Breast epithelium (tissue), 4 donors: ENCODE measurements around the gene MORN1. TPM values are rescaled to one million over a fixed set of nuclear protein-coding genes. Genes with fewer than 3 reads are reported as not detected.

Source experiments
- DNase-seq, 2 donors: peaks; one replicate each; pipeline ENCODE4 v3.0.0-alpha.2; 2019; ENCODE audit warnings: low spot score in 2 of 2
- H3K27ac ChIP-seq, 2 donors: fragments of 200-600 bp; sonication (generic) in 1 of 2; one replicate each; pipeline ENCODE4 v1.5.1; 2016 to 2019; ENCODE audit warnings: mild to moderate bottlenecking in 1 of 2
- H3K27me3 ChIP-seq, 2 donors: fragments of 200-600 bp; sonication (generic) in 1 of 2; one replicate each; pipeline versions ENCODE4 v1.5.1 to v1.6.0; 2017 to 2019; ENCODE audit warnings: control low read depth in 1 of 2, mild to moderate bottlenecking in 1 of 2
- H3K36me3 ChIP-seq: fragments of 200-600 bp; one replicate; pipeline ENCODE4 v1.5.1; 2019
- H3K4me1 ChIP-seq, 2 donors: fragments of 200-600 bp; sonication (generic); one replicate each; pipeline ENCODE4 v1.5.1; 2016 to 2019; ENCODE audit warnings: control low read depth in 1 of 2
- H3K4me3 ChIP-seq, 3 donors: fragments of 200-600 bp; sonication (generic); 1 replicate in 2 of 3; 2 replicates in 1 of 3; pipeline ENCODE4 v1.5.1; 2016 to 2019; ENCODE audit warnings: mild to moderate bottlenecking in 3 of 3, moderate library complexity in 2 of 3
- H3K9me3 ChIP-seq, 2 donors: fragments of 200-600 bp; sonication (generic) in 1 of 2; one replicate each; pipeline ENCODE4 v1.5.1; 2016 to 2019; ENCODE audit warnings: control low read depth in 1 of 2
- CTCF ChIP-seq, 3 donors: fragments of 450-650 bp; IDR thresholded peaks; one replicate each; pipeline ENCODE4 v1.5.1; 2016 to 2017; ENCODE audit warnings: antibody characterized with exemption in 3 of 3, mild to moderate bottlenecking in 3 of 3, moderate library complexity in 3 of 3
- POLR2A ChIP-seq: fragments of 450-650 bp; IDR thresholded peaks from one replicate; pipeline ENCODE4 v1.6.1; 2016; ENCODE audit warnings: antibody characterized with exemption, mild to moderate bottlenecking, moderate library complexity
- POLR2AphosphoS5 ChIP-seq, 3 donors: sonication (generic); formaldehyde crosslinking; IDR thresholded peaks; one replicate each; pipeline ENCODE4 v1.6.1; 2017; ENCODE audit warnings: antibody characterized with exemption in 3 of 3
- intact Hi-C: fragments of 100-400 bp; cut with DNase I; formaldehyde crosslinking; loops from one replicate; pipeline ENCODE4 v1.15.1; 2023; ENCODE audit warnings: low total_unique reads
- total RNA-seq, 3 donors: library from RNA; depleted of rRNA; stranded (reverse); fragments of >200 nt; gene quantifications; one replicate each; pipeline ENCODE4 v1.1.0, GENCODE V29; 2016

The MORN1 gene
- total RNA-seq, 3 donors from 2014 or later, result 4.0 to 18.1 (median 17.7) TPM

- Histone ChIP-seq H3K4me1 (no peaks in the 10 kb centered on the region), H3K36me3 (no peaks in the 10 kb centered on the region), H3K4me3 (no peak overlapping the region), H3K9me3 (no peaks in the 10 kb centered on the region), H3K27me3 (no peaks in the 10 kb centered on the region), H3K27ac (no peak overlapping the region)
- TF ChIP-seq POLR2AphosphoS5 (IDR thresholded peaks at IDR 0.05), result no peak
- no peak for DNase-seq
- intact Hi-C loops, result no loop called here
Observed at GRCh38 chr1:2354511-2355372, 36.6 kb downstream of the MORN1 start.

GRCh38 chr1:2353551-2354438 lies 37.6 kb downstream of the MORN1 start:
- intact Hi-C loops, result no loop called here
- Histone ChIP-seq H3K4me3 (no peak overlapping the region), H3K36me3 (no peaks in the 10 kb centered on the region), H3K9me3 (no peaks in the 10 kb centered on the region), H3K4me1 (no peaks in the 10 kb centered on the region), H3K27me3 (no peaks in the 10 kb centered on the region), H3K27ac (peak overlapping the region in 1 of 2 donors; percentile 76)
- DNase-seq, result no peak
- TF ChIP-seq CTCF (IDR thresholded peaks at IDR 0.05) (no peak), POLR2AphosphoS5 (IDR thresholded peaks at IDR 0.05) (no peak), POLR2A (no peak)

GRCh38 chr1:2352897-2353550 lies 38.3 kb downstream of the MORN1 start:
- intact Hi-C loops, result no loop called here
- Histone ChIP-seq H3K4me3 (peak overlapping the region in 1 of 3 donors; percentile 22), H3K9me3 (no peaks in the 10 kb centered on the region), H3K4me1 (no peaks in the 10 kb centered on the region), H3K27ac (peak overlapping the region in 1 of 2 donors; percentile 76), H3K36me3 (no peaks in the 10 kb centered on the region), H3K27me3 (no peaks in the 10 kb centered on the region)
- no peak for DNase-seq
- TF ChIP-seq POLR2AphosphoS5 (IDR thresholded peaks at IDR 0.05) (no peak), POLR2A (no peak), CTCF (IDR thresholded peaks at IDR 0.05) (no peak)

GRCh38 chr1:2352341-2352896 lies 38.9 kb downstream of the MORN1 start:
- H3K27ac ChIP-seq, result peak overlapping the region in 1 of 2 donors; percentile 76
- no peaks in the 10 kb centered on the region for H3K9me3 ChIP-seq
- H3K4me1 ChIP-seq, result no peaks in the 10 kb centered on the region
- TF ChIP-seq POLR2AphosphoS5 (IDR thresholded peaks at IDR 0.05) (no peak), CTCF (IDR thresholded peaks at IDR 0.05) (no peak), POLR2A (no peak)
- intact Hi-C loops, result no loop called here
- no peaks in the 10 kb centered on the region for H3K36me3 ChIP-seq
- DNase-seq, result no peak
- peak overlapping the region in 1 of 3 donors; percentile 22 for H3K4me3 ChIP-seq
- no peaks in the 10 kb centered on the region for H3K27me3 ChIP-seq

GRCh38 chr1:2351723-2352122 lies 39.6 kb downstream of the MORN1 start:
- Histone ChIP-seq H3K4me3 (no peak overlapping the region), H3K9me3 (no peaks in the 10 kb centered on the region), H3K36me3 (no peaks in the 10 kb centered on the region), H3K4me1 (no peaks in the 10 kb centered on the region), H3K27ac (no peak overlapping the region), H3K27me3 (no peaks in the 10 kb centered on the region)
- intact Hi-C loops, result no loop called here
- no peak for DNase-seq
- TF ChIP-seq POLR2AphosphoS5 (IDR thresholded peaks at IDR 0.05), result no peak
- no peak for TF ChIP-seq POLR2A
- no peak for TF ChIP-seq CTCF (IDR thresholded peaks at IDR 0.05)
